ENCODE data around the gene PCDHGA3.

GRCh38 chr5:141393267-141393666 is 49.6 kb downstream of the PCDHGA3 start:
- TF ChIP-seq CTCF (IDR thresholded peaks at IDR 0.05; ENCODE audit: poor library complexity) (no peak), EZH2phosphoT487 (IDR thresholded peaks at IDR 0.05; ENCODE audit: low read depth, severe bottlenecking, unreplicated experiment) (no peak), EZH2 (IDR thresholded peaks at IDR 0.05; ENCODE audit: borderline replicate concordance) (no peak)

All from hepatocyte (in vitro differentiated cells).